MG63 (cell line): Measurements from ENCODE around the gene PDE4D. TPM values are rescaled to one million over a fixed set of nuclear protein-coding genes. Genes with fewer than 3 reads are reported as not detected.
A peak's percentile ranks its signal among the peaks of the same experiment; 100 is the strongest.

ENCODE experiments used
- DNase-seq: peaks from one replicate; pipeline ENCODE4 v3.0.0-alpha.2; 2020
- H3K27me3 ChIP-seq: fragments of 250-450 bp; sonication (Bioruptor Pico); 2 replicates; pipeline ENCODE4 v1.5.1; 2020; ENCODE audit warnings: mild to moderate bottlenecking, moderate library complexity
- H3K36me3 ChIP-seq: fragments of 250-450 bp; sonication (Bioruptor Pico); 2 replicates; pipeline ENCODE4 v1.5.1; 2020; ENCODE audit warnings: mild to moderate bottlenecking, moderate library complexity
- H3K4me3 ChIP-seq: fragments of 250-450 bp; sonication (Bioruptor Pico); 2 replicates; pipeline ENCODE4 v1.5.1; 2020; ENCODE audit warnings: mild to moderate bottlenecking, moderate library complexity
- H3K9me3 ChIP-seq: fragments of 250-450 bp; sonication (Bioruptor Pico); 2 replicates; pipeline ENCODE4 v1.5.1; 2020; ENCODE audit warnings: mild to moderate bottlenecking, moderate library complexity
- total RNA-seq: library from RNA; depleted of rRNA; stranded (reverse); fragments of >200 nt; shearing (Covaris generic); gene quantifications from 2 replicates; pipeline ENCODE4 v1.2.3, GENCODE V29; 2014; ENCODE audit warnings: low replicate concordance

Gene PDE4D
- total RNA-seq, 1 experiment from 2014 or later: 3.1 TPM

- Histone ChIP-seq H3K27me3 (no peaks in the 10 kb centered on the region), H3K4me3 (no peak overlapping the region), H3K9me3 (no peaks in the 10 kb centered on the region), H3K36me3 (no peaks in the 10 kb centered on the region)
- no peak for DNase-seq
Measured at GRCh38 chr5:59094864-59095263, 798.7 kb downstream of the PDE4D start.

GRCh38 chr5:59093329-59093728 lies 800.2 kb downstream of the PDE4D start:
- Histone ChIP-seq H3K9me3 (no peaks in the 10 kb centered on the region), H3K4me3 (no peak overlapping the region), H3K36me3 (no peaks in the 10 kb centered on the region), H3K27me3 (no peaks in the 10 kb centered on the region)
- no peak for DNase-seq

DNA sequence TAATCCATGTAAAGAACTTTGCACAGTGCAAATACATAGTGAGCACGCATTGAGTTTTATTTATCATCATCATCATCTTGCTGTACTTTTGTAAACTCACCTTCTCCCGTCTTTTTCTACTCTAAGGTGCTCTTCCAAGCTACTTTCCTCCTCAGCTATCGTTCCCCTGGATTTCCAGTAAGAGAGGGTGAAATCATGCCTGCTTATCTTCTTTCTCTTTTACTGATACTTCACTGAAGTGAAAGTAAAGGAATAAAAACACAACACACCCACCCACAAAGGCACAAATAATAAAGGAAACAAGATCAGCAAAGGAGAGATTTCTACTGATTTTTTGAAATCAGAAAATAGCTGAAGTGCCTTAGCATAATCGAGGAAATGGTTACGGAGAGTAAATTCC lies 800.8 kb downstream of the PDE4D start:
- no peak overlapping the region for H3K4me3 ChIP-seq
- no peaks in the 10 kb centered on the region for H3K27me3 ChIP-seq
- no peaks in the 10 kb centered on the region for H3K9me3 ChIP-seq
- no peak for DNase-seq
- H3K36me3 ChIP-seq: no peaks in the 10 kb centered on the region

DNA sequence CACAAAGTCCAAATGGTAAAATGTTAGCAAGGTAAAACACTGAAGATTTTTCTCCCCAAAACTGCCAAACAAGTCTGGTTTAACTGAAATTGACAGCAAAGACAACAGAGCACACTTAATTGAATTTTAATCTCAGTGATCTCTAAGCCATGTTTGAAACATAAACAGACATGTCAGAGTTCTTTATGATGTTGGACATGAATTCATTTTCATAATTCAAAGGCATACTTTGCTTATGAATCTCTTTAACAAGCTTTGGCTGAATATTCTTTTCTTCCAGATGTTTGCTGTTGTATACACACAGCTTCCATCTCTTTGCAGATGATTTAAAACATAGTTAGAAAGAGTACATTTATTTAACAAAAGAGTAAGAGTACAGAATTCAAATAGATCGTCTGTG lies 801.6 kb downstream of the PDE4D start:
- no peaks in the 10 kb centered on the region for H3K27me3 ChIP-seq
- no peaks in the 10 kb centered on the region for H3K9me3 ChIP-seq
- no peak for DNase-seq
- H3K36me3 ChIP-seq: no peaks in the 10 kb centered on the region
- no peak overlapping the region for H3K4me3 ChIP-seq

DNA sequence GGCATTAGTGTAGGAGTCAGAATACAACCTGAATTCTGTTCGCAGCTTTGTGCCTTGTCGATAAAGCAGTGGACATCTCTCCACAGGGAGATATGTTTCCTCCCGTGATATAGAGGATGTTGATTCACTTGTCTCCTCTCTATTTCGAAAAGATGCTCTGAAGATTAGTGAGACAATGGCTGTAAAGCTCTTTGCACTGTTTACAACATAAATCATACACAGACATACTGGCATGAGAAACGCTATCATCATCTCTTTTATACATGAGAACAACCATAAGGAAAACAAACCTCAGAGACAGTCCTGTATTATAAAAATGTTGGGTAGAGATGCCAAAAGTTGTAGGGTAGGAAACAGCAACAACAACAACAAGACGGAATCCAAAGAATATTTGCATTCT lies 803.2 kb downstream of the PDE4D start:
- H3K27me3 ChIP-seq: no peaks in the 10 kb centered on the region
- no peak overlapping the region for H3K4me3 ChIP-seq
- no peak for DNase-seq
- no peaks in the 10 kb centered on the region for H3K36me3 ChIP-seq
- H3K9me3 ChIP-seq: no peaks in the 10 kb centered on the region

GRCh38 chr5:59089767-59090166 lies 803.8 kb downstream of the PDE4D start:
- Histone ChIP-seq H3K36me3 (no peaks in the 10 kb centered on the region), H3K9me3 (no peaks in the 10 kb centered on the region), H3K4me3 (no peak overlapping the region), H3K27me3 (no peaks in the 10 kb centered on the region)
- DNase-seq: no peak

DNA sequence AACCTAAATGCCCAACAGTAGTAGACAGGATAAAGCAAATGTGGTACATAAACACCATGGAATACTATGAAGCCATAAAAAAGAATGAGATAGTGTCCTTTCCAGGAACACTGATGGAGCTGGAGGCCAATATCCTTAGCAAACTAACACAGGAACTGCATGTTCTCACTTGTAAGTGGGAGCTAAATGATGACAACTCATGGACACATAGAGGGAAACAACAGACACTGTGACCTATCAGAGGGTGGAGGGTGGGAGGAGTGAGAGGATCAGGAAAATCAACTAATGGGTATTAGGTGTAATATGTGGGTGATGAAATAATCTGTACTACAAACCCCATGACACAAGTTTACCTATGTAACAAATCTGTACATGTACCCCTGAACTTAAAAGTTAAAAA lies 805.0 kb downstream of the PDE4D start:
- H3K36me3 ChIP-seq: no peaks in the 10 kb centered on the region
- DNase-seq: no peak
- no peaks in the 10 kb centered on the region for H3K27me3 ChIP-seq
- H3K4me3 ChIP-seq: no peak overlapping the region
- no peaks in the 10 kb centered on the region for H3K9me3 ChIP-seq

GRCh38 chr5:59086024-59086423 lies 807.5 kb downstream of the PDE4D start:
- Histone ChIP-seq H3K4me3 (no peak overlapping the region), H3K36me3 (no peaks in the 10 kb centered on the region), H3K9me3 (no peaks in the 10 kb centered on the region), H3K27me3 (no peaks in the 10 kb centered on the region)
- no peak for DNase-seq

GRCh38 chr5:59081693-59082092 lies 811.8 kb downstream of the PDE4D start:
- Histone ChIP-seq H3K4me3 (no peak overlapping the region), H3K27me3 (no peaks in the 10 kb centered on the region), H3K36me3 (no peaks in the 10 kb centered on the region), H3K9me3 (no peaks in the 10 kb centered on the region)
- DNase-seq: no peak

DNA sequence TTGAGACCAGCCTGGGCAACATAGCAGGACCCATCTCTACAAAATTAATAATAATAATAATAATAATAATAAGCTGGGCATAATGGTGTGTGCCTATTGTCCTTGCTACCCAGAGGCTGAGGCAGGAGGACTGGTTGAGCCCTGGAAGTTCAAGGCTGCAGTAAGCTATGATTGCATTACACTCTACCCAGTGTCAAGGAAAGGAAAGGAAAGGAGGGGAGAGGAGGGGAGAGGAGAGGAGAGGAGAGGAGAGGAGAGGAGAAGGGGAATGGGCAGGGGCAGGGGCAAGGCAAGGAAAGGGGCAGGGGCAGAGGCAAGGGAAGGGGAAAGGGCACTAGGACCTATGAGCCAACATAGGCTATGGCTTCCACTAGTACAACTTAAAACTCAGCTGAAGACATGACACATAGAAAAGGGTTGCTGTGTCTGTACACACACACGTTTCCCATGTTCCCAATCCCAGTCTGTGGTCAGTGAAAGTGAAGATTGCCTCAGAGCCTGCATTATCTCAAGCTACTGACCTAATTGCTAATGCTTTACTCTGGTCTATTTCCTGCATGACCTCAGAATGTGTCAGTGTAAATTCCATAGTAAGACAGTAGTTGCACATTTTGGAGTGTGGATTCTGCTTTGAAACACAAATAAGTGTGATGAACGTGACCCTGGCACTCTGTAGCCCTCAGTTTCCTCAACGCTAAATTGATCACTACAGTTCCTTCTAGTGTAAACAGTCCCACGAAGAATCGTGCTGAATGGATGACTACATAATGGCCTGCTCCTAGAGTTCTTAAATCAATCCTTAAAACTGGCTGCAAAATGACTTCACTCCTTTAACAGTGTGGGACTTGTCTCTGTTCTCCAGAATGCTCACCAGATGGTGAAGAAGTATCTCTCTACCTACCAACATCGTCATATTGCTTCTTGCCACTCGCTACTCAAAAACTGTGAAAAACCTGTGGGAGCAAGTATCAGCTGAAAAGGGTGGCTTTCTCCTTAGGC lies 813.6 kb downstream of the PDE4D start:
- no peaks in the 10 kb centered on the region for H3K9me3 ChIP-seq
- no peak overlapping the region for H3K4me3 ChIP-seq
- H3K27me3 ChIP-seq: no peaks in the 10 kb centered on the region
- H3K36me3 ChIP-seq: no peaks in the 10 kb centered on the region
- peak; percentile 58 for DNase-seq

DNA sequence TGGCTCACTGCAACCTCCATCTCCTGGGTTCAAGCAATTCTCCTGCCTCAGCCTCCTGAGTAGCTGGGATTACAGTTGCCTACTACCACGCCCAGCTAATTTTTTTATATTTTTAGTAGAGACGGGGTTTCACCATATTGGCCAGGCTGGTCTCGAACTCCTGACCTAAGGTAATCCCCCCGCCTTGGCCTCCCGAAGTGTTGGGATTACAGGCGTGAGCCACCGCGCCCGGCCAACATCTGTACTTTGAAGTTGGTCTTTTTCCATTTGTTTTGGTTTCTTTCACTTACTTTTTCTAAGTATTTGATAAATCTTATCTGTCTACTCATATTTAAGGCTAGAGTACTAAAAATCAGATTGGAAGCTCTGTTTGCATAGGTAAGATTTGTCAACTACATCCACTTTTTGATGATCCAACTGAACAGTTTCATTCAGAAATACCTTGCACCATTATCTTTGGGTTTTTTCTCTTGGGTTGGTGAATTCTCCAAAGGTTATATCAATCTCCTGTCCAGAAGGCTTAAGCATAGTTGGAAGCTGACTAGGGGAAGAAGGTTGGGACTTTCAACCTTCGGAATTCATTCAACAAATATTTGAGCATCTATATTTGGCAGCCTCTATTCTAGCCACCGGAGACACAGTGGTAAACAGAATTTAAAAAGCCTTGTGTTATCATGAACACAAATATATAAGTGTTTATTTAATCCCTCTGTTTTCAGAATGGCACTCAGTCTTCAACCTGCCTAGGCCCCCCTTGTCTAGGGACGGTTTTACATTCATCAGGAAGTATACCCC lies 821.6 kb downstream of the PDE4D start:
- Histone ChIP-seq H3K27me3 (no peaks in the 10 kb centered on the region), H3K4me3 (no peak overlapping the region), H3K36me3 (no peaks in the 10 kb centered on the region), H3K9me3 (no peaks in the 10 kb centered on the region)
- no peak for DNase-seq

- peak; percentile 45 for DNase-seq
- Histone ChIP-seq H3K9me3 (no peaks in the 10 kb centered on the region), H3K36me3 (no peaks in the 10 kb centered on the region), H3K27me3 (no peaks in the 10 kb centered on the region), H3K4me3 (no peak overlapping the region)
Measured at GRCh38 chr5:59069438-59070079, 824.0 kb downstream of the PDE4D start.

GRCh38 chr5:59067956-59068656 lies 825.4 kb downstream of the PDE4D start:
- Histone ChIP-seq H3K36me3 (no peaks in the 10 kb centered on the region), H3K27me3 (no peaks in the 10 kb centered on the region), H3K9me3 (no peaks in the 10 kb centered on the region), H3K4me3 (no peak overlapping the region)
- DNase-seq: no peak

GRCh38 chr5:59066367-59067163 lies 827.0 kb downstream of the PDE4D start:
- peak; percentile 33 for DNase-seq
- Histone ChIP-seq H3K27me3 (no peaks in the 10 kb centered on the region), H3K9me3 (no peaks in the 10 kb centered on the region), H3K4me3 (no peak overlapping the region), H3K36me3 (no peaks in the 10 kb centered on the region)

DNA sequence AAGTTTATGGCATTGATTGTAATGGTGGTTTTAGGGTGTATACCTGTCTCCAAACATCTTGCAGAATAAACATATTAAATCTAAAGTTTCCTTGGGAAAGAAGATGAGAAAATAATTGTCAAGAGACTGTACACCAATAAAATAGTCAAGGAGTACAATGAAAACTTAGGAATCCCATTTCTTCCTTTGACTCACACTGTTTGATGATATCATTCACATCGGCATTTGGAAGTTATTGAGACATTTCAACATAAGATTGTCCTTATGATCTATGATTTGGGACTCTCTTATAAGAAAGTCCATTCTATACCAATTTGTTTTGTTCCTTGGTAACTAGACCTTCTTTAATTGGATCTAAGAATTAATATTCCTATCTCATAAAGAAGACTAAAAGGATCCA lies 828.0 kb downstream of the PDE4D start:
- Histone ChIP-seq H3K4me3 (no peak overlapping the region), H3K27me3 (no peaks in the 10 kb centered on the region), H3K36me3 (no peaks in the 10 kb centered on the region), H3K9me3 (no peaks in the 10 kb centered on the region)
- DNase-seq: no peak

- DNase-seq: no peak
- Histone ChIP-seq H3K4me3 (no peak overlapping the region), H3K27me3 (no peaks in the 10 kb centered on the region), H3K9me3 (no peaks in the 10 kb centered on the region), H3K36me3 (no peaks in the 10 kb centered on the region)
Measured at GRCh38 chr5:59064293-59064692, 829.2 kb downstream of the PDE4D start.
